ENCODE results near the gene SART1. TPM values are rescaled to one million over a fixed set of nuclear protein-coding genes. Genes with fewer than 3 reads are reported as not detected.

The SART1 gene
- total RNA-seq, 2 experiments from 2014 or later: 54.7 to 84.5 TPM

DNA sequence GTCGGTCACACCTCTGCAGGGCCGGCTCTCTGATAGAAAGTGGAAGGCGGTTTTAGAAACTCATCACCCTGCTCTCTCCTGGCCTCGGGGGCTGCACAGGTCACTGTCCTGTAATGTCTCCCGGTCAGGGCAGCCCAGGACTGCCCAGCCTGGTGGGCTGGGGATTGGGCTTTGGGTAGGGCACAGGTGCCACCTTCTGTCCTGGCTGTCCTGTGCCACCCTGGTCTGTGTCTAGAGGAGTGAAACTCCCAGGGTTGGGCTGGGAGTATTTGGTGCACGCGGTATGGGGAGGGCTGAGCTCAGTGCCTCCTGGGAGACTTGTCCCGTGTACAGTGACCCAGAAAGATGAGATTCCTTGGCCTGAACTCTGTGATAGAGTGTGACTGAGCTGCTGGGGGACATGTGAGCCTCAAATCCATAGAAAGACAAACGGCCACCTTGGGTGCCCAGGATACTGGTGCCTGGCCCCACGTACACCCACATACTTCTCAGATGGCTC, 17.8 kb downstream of the SART1 start:
- ChIA-PET POLR2A (no interaction called here), CTCF (no interaction called here)
- no peak overlapping the region for H3K4me3 Mint-ChIP-seq
- DNase-seq: no peak
- ATAC-seq: no peak
- H3K4me1 Mint-ChIP-seq: no peaks in the 10 kb centered on the region
- no peak overlapping the region for H3K27ac Mint-ChIP-seq
- no peaks in the 10 kb centered on the region for H3K9me3 Mint-ChIP-seq (ENCODE audit: low read depth)
- intact Hi-C loops (cut with DNase I, micrococcal nuclease): no loop called here
- H3K27me3 Mint-ChIP-seq: no peaks in the 10 kb centered on the region
- peaks cover 26% of the 10 kb centered on the region for H3K36me3 Mint-ChIP-seq (ENCODE audit: low read depth)

- ChIA-PET POLR2A (no interaction called here), CTCF (no interaction called here)
- DNase-seq (no peak), ATAC-seq (no peak)
- Mint-ChIP-seq H3K4me3 (no peak overlapping the region), H3K27ac (no peak overlapping the region), H3K9me3 (ENCODE audit: low read depth) (no peaks in the 10 kb centered on the region), H3K27me3 (no peaks in the 10 kb centered on the region), H3K4me1 (no peaks in the 10 kb centered on the region), H3K36me3 (ENCODE audit: low read depth) (peaks cover 18% of the 10 kb centered on the region)
- intact Hi-C loops (cut with DNase I, micrococcal nuclease): no loop called here
Measured at GRCh38 chr11:65981101-65981740, 19.7 kb downstream of the SART1 start.

- CTCF ChIA-PET: interaction anchor here (0.7 kb wide), 1 partner anchor 280 kb away, joined by 3 read pairs; no protein-coding TSS in a partner anchor
- POLR2A ChIA-PET: no interaction called here
- no peak overlapping the region for H3K27ac Mint-ChIP-seq
- no peak for ATAC-seq
- H3K36me3 Mint-ChIP-seq (ENCODE audit: low read depth): peaks cover 14% of the 10 kb centered on the region
- H3K9me3 Mint-ChIP-seq (ENCODE audit: low read depth): no peaks in the 10 kb centered on the region
- no peaks in the 10 kb centered on the region for H3K4me1 Mint-ChIP-seq
- intact Hi-C loops (cut with DNase I, micrococcal nuclease): no loop called here
- DNase-seq: no peak
- no peak overlapping the region for H3K4me3 Mint-ChIP-seq
- H3K27me3 Mint-ChIP-seq: no peaks in the 10 kb centered on the region
Measured at GRCh38 chr11:65981972-65982823, 20.7 kb downstream of the SART1 start.

DNA sequence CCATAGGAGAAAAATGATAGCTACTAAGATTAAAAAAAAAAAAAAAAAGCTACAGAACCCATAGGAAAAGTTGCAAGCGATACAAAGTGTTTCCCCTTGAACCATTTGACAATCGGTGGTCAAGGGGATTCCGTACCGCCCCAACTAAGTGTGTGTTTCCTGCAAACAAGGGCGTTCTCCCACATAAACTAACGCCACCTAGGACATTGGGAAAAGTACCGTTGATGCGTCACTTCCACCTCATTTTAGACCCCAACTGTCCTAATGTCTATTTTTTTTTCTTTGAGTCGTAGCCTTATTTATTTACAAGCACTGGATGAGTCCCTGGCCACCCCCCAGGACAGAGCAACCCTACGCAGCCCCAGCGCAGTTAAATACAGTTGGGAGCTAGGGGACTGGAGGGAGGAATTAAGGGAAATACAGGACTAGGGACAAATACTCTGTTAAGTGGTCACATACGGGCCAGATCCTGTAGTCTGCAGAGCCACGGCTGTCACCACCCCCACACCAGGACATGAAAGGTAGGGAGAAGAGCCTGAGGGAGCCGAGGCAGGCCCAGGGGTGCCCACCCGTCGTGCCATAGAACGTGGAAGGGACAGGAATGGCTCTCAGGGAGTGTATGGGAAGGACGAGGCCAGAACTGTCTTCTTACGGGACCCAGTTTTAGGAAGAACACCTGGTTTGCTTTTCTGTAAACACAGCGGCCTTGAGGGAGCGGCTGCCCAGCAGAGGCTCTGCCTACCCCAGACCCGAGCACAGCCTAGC, 21.5 kb downstream of the SART1 start:
- Mint-ChIP-seq H3K27me3 (no peaks in the 10 kb centered on the region), H3K4me3 (no peak overlapping the region), H3K9me3 (ENCODE audit: low read depth) (no peaks in the 10 kb centered on the region), H3K4me1 (no peaks in the 10 kb centered on the region), H3K27ac (no peak overlapping the region), H3K36me3 (ENCODE audit: low read depth) (peaks cover 12% of the 10 kb centered on the region)
- ChIA-PET POLR2A (no interaction called here), CTCF (interaction anchor here (0.7 to 1.5 kb wide), 4 partner anchors 99 to 204 kb away, joined by 3 to 4 read pairs (median 3); no protein-coding TSS in a partner anchor)
- ATAC-seq (no peak), DNase-seq (no peak)
- intact Hi-C loops (cut with DNase I, micrococcal nuclease): no loop called here

- ATAC-seq (no peak), DNase-seq (no peak)
- Mint-ChIP-seq H3K27me3 (no peaks in the 10 kb centered on the region), H3K4me1 (no peaks in the 10 kb centered on the region), H3K36me3 (ENCODE audit: low read depth) (peaks cover 10% of the 10 kb centered on the region), H3K4me3 (no peak overlapping the region), H3K9me3 (ENCODE audit: low read depth) (no peaks in the 10 kb centered on the region), H3K27ac (no peak overlapping the region)
- POLR2A ChIA-PET: no interaction called here
- CTCF ChIA-PET: interaction anchor here (0.7 to 1.5 kb wide), 4 partner anchors 99 to 204 kb away, joined by 3 to 4 read pairs (median 3); no protein-coding TSS in a partner anchor
- intact Hi-C loops (cut with DNase I, micrococcal nuclease): no loop called here
Measured at GRCh38 chr11:65983589-65983987, 22.1 kb downstream of the SART1 start.

DNA sequence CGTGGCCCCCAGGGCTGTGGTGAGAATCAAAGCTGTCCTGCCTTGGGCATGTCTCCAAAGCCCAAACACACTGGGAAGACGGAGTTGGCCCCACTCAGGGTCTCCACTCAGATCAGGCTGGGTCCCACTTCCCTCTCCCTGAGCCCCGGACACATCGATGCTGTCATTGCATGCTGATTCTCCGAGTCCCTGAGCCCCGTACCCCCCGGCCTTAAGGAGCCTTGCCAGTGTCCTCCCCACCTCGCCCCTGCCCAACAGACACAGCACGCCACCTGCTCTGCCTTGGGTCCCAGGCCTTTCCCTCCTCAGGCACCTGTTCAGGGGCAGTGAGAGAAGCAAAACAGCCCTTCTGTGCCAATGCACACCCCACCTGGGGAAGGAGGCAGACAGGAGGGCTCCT, 25.8 kb downstream of the SART1 start:
- peaks cover 2% of the 10 kb centered on the region for H3K36me3 Mint-ChIP-seq (ENCODE audit: low read depth)
- ATAC-seq (no peak), DNase-seq (no peak)
- intact Hi-C loops (cut with DNase I, micrococcal nuclease): loop anchor here in 1 of 2 experiments (5.0 kb wide), 1 partner anchor 275 kb away; the partner anchor contains the start of gene KAT5
- ChIA-PET CTCF (interaction anchor here (2.8 to 3.5 kb wide), 2 partner anchors 97 to 102 kb away, joined by 26 to 42 read pairs; partner anchors contain the start of gene CCDC85B), POLR2A (no interaction called here)
- H3K27me3 Mint-ChIP-seq: no peaks in the 10 kb centered on the region
- no peak overlapping the region for H3K27ac Mint-ChIP-seq
- no peaks in the 10 kb centered on the region for H3K9me3 Mint-ChIP-seq (ENCODE audit: low read depth)
- peaks cover 2% of the 10 kb centered on the region for H3K4me1 Mint-ChIP-seq
- H3K4me3 Mint-ChIP-seq: no peak overlapping the region

DNA sequence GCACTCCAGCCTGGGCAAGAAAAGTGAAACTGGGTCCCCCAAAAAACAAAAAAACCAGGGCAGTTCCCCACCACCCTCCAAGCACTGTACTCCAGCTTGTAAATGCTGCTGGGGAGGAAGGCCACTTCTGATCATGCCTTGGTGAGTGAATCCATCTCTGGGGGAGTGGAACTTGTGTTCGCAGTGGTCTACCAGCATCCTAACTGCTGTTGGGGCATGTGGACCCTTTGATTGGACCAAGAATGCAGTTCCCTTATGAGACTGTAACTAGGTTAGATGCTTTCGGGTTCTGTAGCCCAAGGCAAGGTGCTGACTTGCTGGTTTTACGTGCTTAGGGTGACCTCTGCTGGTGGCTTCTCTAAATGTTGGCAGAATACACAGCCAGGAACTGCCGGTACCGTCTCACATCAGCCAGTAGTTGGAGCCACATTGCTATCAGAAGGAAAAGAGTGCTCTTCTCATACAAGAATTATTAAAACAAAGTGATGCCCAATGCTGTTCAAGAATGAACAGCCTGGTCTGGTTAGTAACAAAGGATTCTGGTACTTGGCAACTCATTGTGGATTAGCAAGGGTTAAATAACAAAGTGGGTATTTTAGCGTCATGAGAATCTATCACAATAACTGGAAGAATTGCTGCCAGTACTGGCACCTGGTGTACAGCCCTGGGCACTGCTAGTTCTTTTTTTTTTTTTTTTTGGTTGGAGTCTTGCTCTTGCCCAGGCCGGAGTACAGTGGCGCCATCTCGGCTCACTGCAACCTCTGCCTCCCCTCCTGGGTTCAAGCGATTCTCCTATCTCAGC, 27.5 kb downstream of the SART1 start:
- peak overlapping the region; percentile 59 for H3K27ac Mint-ChIP-seq
- CTCF ChIA-PET: interaction anchor here (0.6 to 3.5 kb wide), 23 partner anchors 9 to 485 kb away, joined by 3 to 42 read pairs (median 4); partner anchors contain the start of genes CCDC85B, FIBP, MUS81 and PCNX3

GRCh38 chr11:65992056-65992455, 30.5 kb downstream of the SART1 start:
- ATAC-seq (no peak), DNase-seq (no peak)
- H3K36me3 Mint-ChIP-seq (ENCODE audit: low read depth): peaks cover 8% of the 10 kb centered on the region
- no peak overlapping the region for H3K4me3 Mint-ChIP-seq
- peaks cover 2% of the 10 kb centered on the region for H3K4me1 Mint-ChIP-seq
- intact Hi-C loops (cut with DNase I, micrococcal nuclease): no loop called here
- ChIA-PET POLR2A (no interaction called here), CTCF (interaction anchor here (0.9 to 3.6 kb wide), 5 partner anchors 104 to 280 kb away, joined by 3 to 21 read pairs (median 4); partner anchors contain the start of genes FIBP and KAT5)
- H3K9me3 Mint-ChIP-seq (ENCODE audit: low read depth): no peaks in the 10 kb centered on the region
- H3K27me3 Mint-ChIP-seq: no peaks in the 10 kb centered on the region
- H3K27ac Mint-ChIP-seq: no peak overlapping the region

More for the DNA sequence above, 27.5 kb downstream of the SART1 start:
- peaks cover 2% of the 10 kb centered on the region for H3K36me3 Mint-ChIP-seq (ENCODE audit: low read depth)
- H3K4me1 Mint-ChIP-seq: peaks cover 2% of the 10 kb centered on the region
- intact Hi-C loops (cut with DNase I, micrococcal nuclease): loop anchor here (1.0 to 5.0 kb wide), 10 partner anchors 101 to 362 kb away; partner anchors contain the start of genes FIBP (in 2 of the 2), AP5B1 (in 1 of the 2), KAT5 (in 1 of the 2) and MUS81 (in 1 of the 2)
- no peaks in the 10 kb centered on the region for H3K9me3 Mint-ChIP-seq (ENCODE audit: low read depth)
- no peak overlapping the region for H3K4me3 Mint-ChIP-seq
- DNase-seq (peak; percentile 95), ATAC-seq (peak; percentile 99)
- no peaks in the 10 kb centered on the region for H3K27me3 Mint-ChIP-seq
- POLR2A ChIA-PET: interaction anchor here (0.6 kb wide), 1 partner anchor 211 kb away, joined by 3 read pairs; no protein-coding TSS in a partner anchor

GRCh38 chr11:65997286-65997685, 35.8 kb downstream of the SART1 start:
- DNase-seq: no peak
- H3K36me3 Mint-ChIP-seq (ENCODE audit: low read depth): peaks cover 43% of the 10 kb centered on the region
- no peaks in the 10 kb centered on the region for H3K9me3 Mint-ChIP-seq (ENCODE audit: low read depth)
- ChIA-PET POLR2A (no interaction called here), CTCF (no interaction called here)
- peaks cover 21% of the 10 kb centered on the region for H3K4me1 Mint-ChIP-seq
- intact Hi-C loops (cut with DNase I, micrococcal nuclease): no loop called here
- no peak overlapping the region for H3K4me3 Mint-ChIP-seq
- no peak for ATAC-seq
- H3K27ac Mint-ChIP-seq: peak overlapping the region; percentile 35
- H3K27me3 Mint-ChIP-seq: no peaks in the 10 kb centered on the region

DNA sequence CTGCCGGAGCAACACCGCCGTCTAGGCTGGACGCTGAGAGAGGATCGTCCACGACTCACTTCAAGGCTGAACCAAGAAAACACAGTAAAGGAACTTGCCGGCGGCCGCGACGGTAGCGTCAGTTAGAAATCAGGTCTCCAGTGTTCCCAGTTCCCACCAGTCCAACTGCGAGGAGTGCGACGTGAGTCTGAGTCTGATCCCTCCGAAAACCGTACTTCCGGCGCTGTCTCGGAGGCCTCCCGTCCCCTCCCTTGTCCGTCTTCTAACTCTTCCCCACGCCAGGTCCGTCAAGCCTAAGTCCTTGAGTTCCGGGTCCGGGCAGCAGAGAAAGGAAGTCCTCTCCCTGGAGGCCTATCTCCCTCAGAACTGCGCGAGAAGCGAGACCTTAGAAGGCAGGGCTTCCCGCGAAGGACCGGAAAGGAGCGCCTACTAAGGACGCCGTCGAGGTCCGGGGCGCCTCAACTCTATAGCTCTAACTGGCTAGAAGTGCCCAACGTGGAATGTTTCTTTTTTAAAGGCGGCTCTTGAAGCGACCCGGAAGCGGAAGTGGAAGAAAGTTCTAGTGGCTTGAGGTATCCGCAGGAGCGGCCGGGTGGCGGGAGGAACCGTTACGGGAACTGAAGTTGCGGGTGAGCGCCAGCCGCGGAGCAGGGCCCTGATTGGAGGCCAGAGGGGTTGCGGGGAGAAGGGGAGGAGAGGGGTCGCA, 40.6 kb downstream of the SART1 start, which contains the start of the genes BANF1 and EIF1AD:
Gene BANF1, plus strand, starts transcription at position 562 of the 706 bp plus-strand sequence. CDS start 748 bp downstream, outside the sequence.
Gene EIF1AD, minus strand, starts transcription at position 216 of the 706 bp plus-strand sequence. CDS start 1,768 bp downstream, outside the sequence.
- ATAC-seq (peak; percentile 88), DNase-seq (peak; percentile 95)
- H3K4me1 Mint-ChIP-seq: peaks cover 36% of the 10 kb centered on the region
- H3K27ac Mint-ChIP-seq: peak within 1 kb of the TSS; percentile 98
- H3K4me3 Mint-ChIP-seq: peak within 1 kb of the TSS; percentile 100
- peaks cover 59% of the 10 kb centered on the region for H3K36me3 Mint-ChIP-seq (ENCODE audit: low read depth)
- ChIA-PET POLR2A (interaction anchor here (0.6 to 1.5 kb wide), 6 partner anchors 11 to 310 kb away, joined by 3 to 6 read pairs (median 4); partner anchors contain the start of genes FIBP and SF3B2), CTCF (interaction anchor here (0.6 to 1.5 kb wide), 12 partner anchors 9 to 282 kb away, joined by 3 to 10 read pairs (median 4); partner anchors contain the start of genes CST6, FIBP, MUS81 and RNASEH2C)
- H3K9me3 Mint-ChIP-seq (ENCODE audit: low read depth): no peaks in the 10 kb centered on the region
- H3K27me3 Mint-ChIP-seq: no peaks in the 10 kb centered on the region
- intact Hi-C loops (cut with DNase I, micrococcal nuclease): loop anchor here (1.0 to 5.0 kb wide), 26 partner anchors 21 to 590 kb away; partner anchors contain the start of genes KAT5 (in 2 of the 2), SART1 (in 2 of the 2), SF3B2 (in 2 of the 2) and AP5B1 (in 1 of the 2)
